Renal pelvis (tissue), 4 donors: ENCODE data around the gene DHRS4. TPM values are rescaled to one million over a fixed set of nuclear protein-coding genes. Genes with fewer than 3 reads are reported as not detected.
A peak's percentile ranks its signal among the peaks of the same experiment; 100 is the strongest.
"Not testable (repeated sequence)": the region's sequence is repeated elsewhere in the genome, so short reads cannot be mapped to it uniquely, and the experiment has no call there.

Experiments
- DNase-seq: peaks from one replicate; pipeline ENCODE4 v3.0.0-alpha.2; 2013
- polyA plus RNA-seq, 3 donors: library from polyadenylated mRNA; unstranded; fragments of 120-200 nt; gene quantifications; one replicate each; pipeline ENCODE4 v1.2.1, GENCODE V29; 2013; ENCODE audit not compliant: insufficient read length in 3 of 3

The DHRS4 gene
- polyA plus RNA-seq, 3 donors: 56.3 to 69.2 (median 65.6) TPM

DNA sequence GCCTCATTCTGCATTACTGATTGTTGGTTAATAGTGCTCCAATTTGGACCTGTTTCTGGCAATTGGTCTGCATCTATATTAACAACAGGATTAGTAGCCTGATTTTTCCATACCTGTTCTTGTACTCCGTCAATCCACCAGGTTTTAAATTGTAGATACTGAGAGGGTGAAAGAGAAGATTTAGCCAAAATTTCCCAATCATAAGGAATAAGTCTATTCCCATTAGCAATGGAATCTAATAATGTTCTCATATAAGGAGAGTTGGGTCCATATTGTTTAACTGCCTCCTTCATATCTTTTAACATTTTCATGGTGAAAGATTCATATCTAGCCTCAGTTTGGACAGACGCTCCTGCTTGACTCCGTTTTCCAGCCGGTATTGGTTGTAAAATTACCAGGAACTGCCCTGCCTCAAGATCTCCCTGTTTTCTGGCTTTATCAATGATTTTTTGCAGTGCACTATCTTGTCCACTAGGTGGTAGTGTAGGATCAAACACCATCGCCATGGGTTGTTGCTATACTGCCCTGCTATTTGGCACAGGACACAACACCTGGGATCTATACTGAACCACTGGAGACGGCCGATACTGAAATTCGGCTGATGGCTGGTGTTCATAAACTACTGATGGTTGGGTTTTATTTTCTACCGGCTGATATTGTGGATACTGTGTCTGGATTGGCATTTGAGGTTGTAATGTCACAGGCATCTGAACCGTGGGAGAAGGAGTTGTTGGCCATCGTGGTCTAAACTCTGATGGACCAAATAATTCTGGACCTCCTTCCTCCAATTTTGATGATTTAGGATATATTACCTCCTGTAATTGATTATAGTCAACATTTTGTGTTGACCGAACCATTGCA, 60.3 kb downstream of the DHRS4 start:
- peak; percentile 65 for DNase-seq

DNA sequence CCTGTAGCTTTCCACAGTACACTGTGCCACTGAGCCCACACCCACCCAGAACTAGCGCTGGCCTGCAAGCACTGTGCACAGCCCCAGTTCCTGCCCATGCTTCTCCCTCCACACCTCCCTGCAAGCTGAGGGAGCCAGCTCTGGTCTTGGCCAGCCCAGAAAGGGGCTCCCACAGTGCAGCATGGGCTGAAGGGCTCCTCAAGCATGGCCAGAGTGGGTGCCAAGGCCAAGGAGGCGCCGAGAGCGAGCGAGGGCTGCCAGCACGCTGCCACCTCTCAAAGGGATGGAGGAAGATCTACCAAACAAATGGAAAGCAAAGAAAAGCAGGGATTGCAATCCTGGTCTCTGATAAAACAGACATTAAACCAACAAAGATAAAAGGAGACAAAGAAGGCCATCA, 62.2 kb downstream of the DHRS4 start:
- DNase-seq: not testable (repeated sequence)

Other genes with a start within 250 kb of the DHRS4 start
- gene DHRS4L2, start 35.2 kb downstream of the DHRS4 start, polyA plus RNA-seq: 10 to 100 TPM; 36.1 to 44.3 (median 36.8) TPM
- 1 to 10 TPM; 2.2 to 2.4 (median 2.4) TPM for gene CARMIL3, start 98.2 kb downstream of the DHRS4 start, polyA plus RNA-seq
- under 1 TPM in 1 of 3 donors, not detected in 2; 0.24 TPM for gene CPNE6, start 117.8 kb downstream of the DHRS4 start, polyA plus RNA-seq
- 10 to 100 TPM; 37.7 to 41.7 (median 40.0) TPM for gene PCK2, start 140.5 kb downstream of the DHRS4 start, polyA plus RNA-seq
- 10 to 100 TPM; 82.2 to 96.2 (median 92.8) TPM for gene DCAF11, start 161.0 kb downstream of the DHRS4 start, polyA plus RNA-seq
- gene NRL, start 161.2 kb downstream of the DHRS4 start, polyA plus RNA-seq: 1 to 10 TPM; 2.7 to 3.2 (median 2.9) TPM
- 1 to 10 TPM; 1.1 to 2.3 (median 1.5) TPM for gene FITM1, start 176.9 kb downstream of the DHRS4 start, polyA plus RNA-seq
- 100 to 1,000 TPM; 175 to 216 (median 196) TPM for gene PSME1, start 182.4 kb downstream of the DHRS4 start, polyA plus RNA-seq
- gene EMC9, start 187.8 kb downstream of the DHRS4 start, polyA plus RNA-seq: 10 to 100 TPM; 19.8 to 29.7 (median 21.1) TPM
- gene PSME2, start 192.8 kb downstream of the DHRS4 start, polyA plus RNA-seq: 100 to 1,000 TPM; 145 to 164 (median 151) TPM
- gene RNF31, start 193.7 kb downstream of the DHRS4 start, polyA plus RNA-seq: 10 to 100 TPM; 46.4 to 70.4 (median 53.4) TPM
- 10 to 100 TPM; 56.8 to 68.9 (median 57.2) TPM for gene IRF9, start 207.5 kb downstream of the DHRS4 start, polyA plus RNA-seq
- gene REC8, start 218.3 kb downstream of the DHRS4 start, polyA plus RNA-seq: 10 to 100 TPM; 71.4 to 85.6 (median 80.8) TPM
- gene IPO4, start 235.0 kb downstream of the DHRS4 start, polyA plus RNA-seq: 10 to 100 TPM; 39.6 to 48.5 (median 42.8) TPM
- 10 to 100 TPM; 45.2 to 55.8 (median 46.7) TPM for gene TM9SF1, start 241.7 kb downstream of the DHRS4 start, polyA plus RNA-seq